Suprapubic skin (tissue), 4 donors: ENCODE data around the gene ATP6V1G1.

Experiments
- CTCF ChIP-seq, 2 donors: fragments of 200-600 bp in 1 of 2; fragments of 450-650 bp in 1 of 2; sonication (generic) in 1 of 2; IDR thresholded peaks; one replicate each; pipeline ENCODE4 v1.5.1; 2016 to 2019; ENCODE audit warnings: antibody characterized with exemption in 2 of 2, mild to moderate bottlenecking in 1 of 2, moderate library complexity in 1 of 2
- EP300 ChIP-seq: sonication (generic); formaldehyde crosslinking; IDR thresholded peaks from one replicate; pipeline ENCODE4 v1.6.1; 2017; ENCODE audit warnings: antibody characterized with exemption
- POLR2A ChIP-seq, 2 donors: fragments of 450-650 bp; IDR thresholded peaks; one replicate each; pipeline ENCODE4 v1.6.1; 2017; ENCODE audit warnings: antibody characterized with exemption in 2 of 2, mild to moderate bottlenecking in 2 of 2, moderate library complexity in 2 of 2
- POLR2AphosphoS5 ChIP-seq, 3 donors: sonication (generic); formaldehyde crosslinking; IDR thresholded peaks; one replicate each; pipeline ENCODE4 v1.6.1; 2017; ENCODE audit warnings: antibody characterized with exemption in 3 of 3

GRCh38 chr9:114633438-114634089, 46.0 kb downstream of the ATP6V1G1 start:
- TF ChIP-seq EP300 (no peak), CTCF (IDR thresholded peaks at IDR 0.05) (no peak), POLR2A (IDR thresholded peaks at IDR 0.05) (no peak), POLR2AphosphoS5 (IDR thresholded peaks at IDR 0.05) (no peak)
